ENCODE measurements around the gene PSMB2.

PSMB2 gene

GRCh38 chr1:35574125-35574654, 67.1 kb downstream of the PSMB2 start:
- DNase-seq (ENCODE audit: extremely low read depth in 1 of 2, low read depth in 1 of 2) = no peak

GRCh38 chr1:35573198-35574124, 67.9 kb downstream of the PSMB2 start, which contains the start of gene TFAP2E:
TSS of gene TFAP2E (plus strand) at chr1:35573314. CDS start at chr1:35573578, 264 bp downstream.
- DNase-seq (ENCODE audit: extremely low read depth in 1 of 2, low read depth in 1 of 2) = no peak

- DNase-seq (ENCODE audit: extremely low read depth in 1 of 2, low read depth in 1 of 2) = no peak
These were observed 69.0 kb downstream of the PSMB2 start for GRCh38 chr1:35572296-35572695.

GRCh38 chr1:35571263-35571662, 70.1 kb downstream of the PSMB2 start:
- no peak for DNase-seq (ENCODE audit: extremely low read depth in 1 of 2, low read depth in 1 of 2)

- no peak for DNase-seq (ENCODE audit: extremely low read depth in 1 of 2, low read depth in 1 of 2)
These were observed 70.7 kb downstream of the PSMB2 start for GRCh38 chr1:35570589-35571137.

- DNase-seq (ENCODE audit: extremely low read depth in 1 of 2, low read depth in 1 of 2) = no peak
These were observed 71.4 kb downstream of the PSMB2 start for GRCh38 chr1:35569936-35570335.

GRCh38 chr1:35568975-35569395, 72.3 kb downstream of the PSMB2 start:
- no peak for DNase-seq (ENCODE audit: extremely low read depth in 1 of 2, low read depth in 1 of 2)

GRCh38 chr1:35567947-35568558, 73.3 kb downstream of the PSMB2 start:
- DNase-seq (ENCODE audit: extremely low read depth in 1 of 2, low read depth in 1 of 2) = no peak

- DNase-seq (ENCODE audit: extremely low read depth in 1 of 2, low read depth in 1 of 2) = no peak
These were observed 75.6 kb downstream of the PSMB2 start for GRCh38 chr1:35565742-35566133.

- no peak for DNase-seq (ENCODE audit: extremely low read depth in 1 of 2, low read depth in 1 of 2)
These were observed 76.2 kb downstream of the PSMB2 start for GRCh38 chr1:35564884-35565741.

GRCh38 chr1:35564037-35564883, 77.1 kb downstream of the PSMB2 start:
- peak in 1 of 2 donors; percentile 69 for DNase-seq (ENCODE audit: extremely low read depth in 1 of 2, low read depth in 1 of 2)

GRCh38 chr1:35563166-35563565, 78.2 kb downstream of the PSMB2 start:
- no peak for DNase-seq (ENCODE audit: extremely low read depth in 1 of 2, low read depth in 1 of 2)

- DNase-seq (ENCODE audit: extremely low read depth in 1 of 2, low read depth in 1 of 2) = no peak
These were observed 79.2 kb downstream of the PSMB2 start for GRCh38 chr1:35561972-35562680.

- DNase-seq (ENCODE audit: extremely low read depth in 1 of 2, low read depth in 1 of 2) = no peak
These were observed 79.9 kb downstream of the PSMB2 start for GRCh38 chr1:35561297-35561971.

GRCh38 chr1:35560256-35561225, 80.8 kb downstream of the PSMB2 start:
- no peak for DNase-seq (ENCODE audit: extremely low read depth in 1 of 2, low read depth in 1 of 2)

- DNase-seq (ENCODE audit: extremely low read depth in 1 of 2, low read depth in 1 of 2) = no peak
These were observed 81.9 kb downstream of the PSMB2 start for GRCh38 chr1:35559317-35559944.
